ENCODE results near the gene LRRC8D. TPM values are rescaled to one million over a fixed set of nuclear protein-coding genes. Genes with fewer than 3 reads are reported as not detected.

The LRRC8D gene
- total RNA-seq, 4 donors from 2014 or later, result 14.4 to 17.7 (median 15.7) TPM

DNA sequence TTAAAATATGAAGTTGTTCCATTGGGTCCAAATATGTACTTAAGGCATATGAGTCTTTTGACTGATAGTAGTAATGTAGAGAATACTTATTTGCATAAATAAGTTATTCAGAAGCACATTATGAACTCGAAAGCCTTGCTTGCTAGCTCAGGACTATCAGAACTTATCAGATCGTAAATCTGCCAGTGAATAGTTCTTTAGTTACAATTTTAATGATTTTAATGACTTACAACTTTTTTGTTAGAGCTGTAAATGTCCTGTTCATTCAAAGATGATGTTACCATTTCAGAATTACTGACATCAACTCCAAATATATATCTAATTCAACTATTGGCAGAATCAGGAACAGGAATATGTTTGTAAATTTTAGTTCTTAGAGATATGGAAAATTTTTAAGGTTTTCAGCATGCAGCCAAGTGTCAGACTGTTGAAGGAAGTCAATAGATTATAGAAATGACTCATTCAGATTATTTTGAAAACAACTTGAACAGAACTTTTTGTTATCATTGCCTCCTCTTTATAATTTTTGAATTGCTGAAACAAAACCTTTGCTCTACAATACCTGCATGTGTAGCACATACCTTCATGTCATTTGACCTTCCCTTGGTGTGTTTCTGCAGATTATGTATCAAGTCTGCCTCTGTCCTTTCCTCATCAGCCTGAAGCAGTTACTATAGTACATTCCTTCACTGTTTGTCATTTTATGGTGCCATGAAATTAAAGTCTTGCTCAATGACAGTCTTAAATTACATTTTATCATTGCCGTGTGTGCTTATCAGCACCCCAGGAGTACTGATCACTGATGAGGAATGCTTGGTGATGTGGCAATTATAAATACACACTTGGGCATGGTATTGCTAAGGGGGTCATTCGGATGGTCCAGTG, 44.9 kb downstream of the LRRC8D start:
- no peak overlapping the region for H3K4me3 ChIP-seq (ENCODE audit: low read depth, poor library complexity, severe bottlenecking)
- intact Hi-C loops (cut with DNase I; ENCODE audit: low total_unique reads), result no loop called here
- 53 to 54% methylated on average over 4 of the region's 4 CpGs for WGBS, 2 donors
- DNase-seq (ENCODE audit: low spot score in 2 of 2), result no peak
- no peak for TF ChIP-seq POLR2A (IDR thresholded peaks at IDR 0.05)
- TF ChIP-seq, protein P1, sequence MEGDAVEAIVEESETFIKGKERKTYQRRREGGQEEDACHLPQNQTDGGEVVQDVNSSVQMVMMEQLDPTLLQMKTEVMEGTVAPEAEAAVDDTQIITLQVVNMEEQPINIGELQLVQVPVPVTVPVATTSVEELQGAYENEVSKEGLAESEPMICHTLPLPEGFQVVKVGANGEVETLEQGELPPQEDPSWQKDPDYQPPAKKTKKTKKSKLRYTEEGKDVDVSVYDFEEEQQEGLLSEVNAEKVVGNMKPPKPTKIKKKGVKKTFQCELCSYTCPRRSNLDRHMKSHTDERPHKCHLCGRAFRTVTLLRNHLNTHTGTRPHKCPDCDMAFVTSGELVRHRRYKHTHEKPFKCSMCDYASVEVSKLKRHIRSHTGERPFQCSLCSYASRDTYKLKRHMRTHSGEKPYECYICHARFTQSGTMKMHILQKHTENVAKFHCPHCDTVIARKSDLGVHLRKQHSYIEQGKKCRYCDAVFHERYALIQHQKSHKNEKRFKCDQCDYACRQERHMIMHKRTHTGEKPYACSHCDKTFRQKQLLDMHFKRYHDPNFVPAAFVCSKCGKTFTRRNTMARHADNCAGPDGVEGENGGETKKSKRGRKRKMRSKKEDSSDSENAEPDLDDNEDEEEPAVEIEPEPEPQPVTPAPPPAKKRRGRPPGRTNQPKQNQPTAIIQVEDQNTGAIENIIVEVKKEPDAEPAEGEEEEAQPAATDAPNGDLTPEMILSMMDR (IDR thresholded peaks at IDR 0.05), result no peak

GRCh38 chr1:89866568-89866967, 45.7 kb downstream of the LRRC8D start:
- no peak for DNase-seq (ENCODE audit: low spot score in 2 of 2)
- no peak overlapping the region for H3K4me3 ChIP-seq (ENCODE audit: low read depth, poor library complexity, severe bottlenecking)
- intact Hi-C loops (cut with DNase I; ENCODE audit: low total_unique reads), result no loop called here
- TF ChIP-seq POLR2A (IDR thresholded peaks at IDR 0.05), result no peak
- TF ChIP-seq, protein P1 (IDR thresholded peaks at IDR 0.05), result no peak
- WGBS, 2 donors, result 93 to 94% methylated on average over 7 of the region's 7 CpGs

GRCh38 chr1:89870998-89871397, 50.2 kb downstream of the LRRC8D start:
- DNase-seq (ENCODE audit: low spot score in 2 of 2), result no peak
- no peak overlapping the region for H3K4me3 ChIP-seq (ENCODE audit: low read depth, poor library complexity, severe bottlenecking)
- intact Hi-C loops (cut with DNase I; ENCODE audit: low total_unique reads), result no loop called here
- 79 to 83% methylated on average over 3 of the region's 3 CpGs for WGBS, 2 donors
- TF ChIP-seq, protein P1 (IDR thresholded peaks at IDR 0.05), result no peak
- TF ChIP-seq POLR2A (IDR thresholded peaks at IDR 0.05), result no peak

- intact Hi-C loops (cut with DNase I; ENCODE audit: low total_unique reads), result no loop called here
- H3K4me3 ChIP-seq (ENCODE audit: low read depth, poor library complexity, severe bottlenecking), result no peak overlapping the region
- 80 to 86% methylated on average over 9 of the region's 9 CpGs for WGBS, 2 donors
- no peak for DNase-seq (ENCODE audit: low spot score in 2 of 2)
- no peak for TF ChIP-seq POLR2A (IDR thresholded peaks at IDR 0.05)
- TF ChIP-seq, protein P1 (IDR thresholded peaks at IDR 0.05), result no peak
These were observed 51.1 kb downstream of the LRRC8D start for GRCh38 chr1:89871768-89872473.

- 28 to 92% methylated on average over 1 of the region's 1 CpG for WGBS, 2 donors
- H3K4me3 ChIP-seq (ENCODE audit: low read depth, poor library complexity, severe bottlenecking), result no peak overlapping the region
- TF ChIP-seq, protein P1 (IDR thresholded peaks at IDR 0.05), result no peak
- no peak for TF ChIP-seq POLR2A (IDR thresholded peaks at IDR 0.05)
- intact Hi-C loops (cut with DNase I; ENCODE audit: low total_unique reads), result no loop called here
- DNase-seq (ENCODE audit: low spot score in 2 of 2), result no peak
These were observed 51.7 kb downstream of the LRRC8D start for GRCh38 chr1:89872567-89872966.

All from lower leg skin (tissue), 4 donors.